ENCODE measurements around the gene SCNN1G.

SCNN1G gene

DNA sequence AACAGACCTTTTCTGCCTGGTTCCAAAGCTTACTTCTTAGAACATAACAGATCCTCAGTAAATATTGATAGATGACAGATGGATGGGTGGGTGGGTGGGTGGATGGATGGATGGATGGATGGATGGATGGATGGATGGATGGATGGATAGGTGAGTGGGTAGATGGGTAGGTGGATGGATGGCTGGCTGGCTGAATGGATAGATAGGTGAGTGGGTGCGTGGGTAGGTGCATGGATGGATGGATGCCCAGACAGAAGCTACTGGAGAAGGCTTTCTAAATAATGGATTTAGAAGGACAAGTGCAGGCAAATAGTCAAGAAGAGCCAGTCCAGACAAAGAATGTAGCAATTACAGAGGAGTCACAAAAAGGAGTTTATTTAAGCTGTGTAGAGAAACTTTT lies 19.6 kb downstream of the SCNN1G start:
- DNase-seq (ENCODE audit: low spot score) = no peak

DNA sequence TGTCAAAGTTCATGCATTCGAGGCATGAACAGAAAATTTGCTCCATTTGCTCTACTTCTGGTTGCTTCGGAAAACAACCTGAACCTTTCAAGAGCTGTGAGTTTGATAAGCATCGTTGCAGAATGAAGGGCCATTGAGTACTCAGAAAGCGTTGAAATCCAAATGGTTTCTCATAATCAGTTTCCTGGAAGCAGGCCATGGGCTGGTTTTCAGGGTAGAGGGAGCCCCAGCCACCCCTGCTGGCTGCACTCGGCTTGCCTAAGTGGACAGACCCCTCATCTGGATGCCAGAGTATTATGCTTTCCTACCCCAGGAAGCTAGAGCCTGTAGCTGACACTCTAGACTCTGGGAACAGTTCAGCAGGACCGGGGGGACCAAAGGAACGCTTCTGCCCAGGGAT lies 24.4 kb downstream of the SCNN1G start:
- DNase-seq (ENCODE audit: low spot score) = no peak

DNA sequence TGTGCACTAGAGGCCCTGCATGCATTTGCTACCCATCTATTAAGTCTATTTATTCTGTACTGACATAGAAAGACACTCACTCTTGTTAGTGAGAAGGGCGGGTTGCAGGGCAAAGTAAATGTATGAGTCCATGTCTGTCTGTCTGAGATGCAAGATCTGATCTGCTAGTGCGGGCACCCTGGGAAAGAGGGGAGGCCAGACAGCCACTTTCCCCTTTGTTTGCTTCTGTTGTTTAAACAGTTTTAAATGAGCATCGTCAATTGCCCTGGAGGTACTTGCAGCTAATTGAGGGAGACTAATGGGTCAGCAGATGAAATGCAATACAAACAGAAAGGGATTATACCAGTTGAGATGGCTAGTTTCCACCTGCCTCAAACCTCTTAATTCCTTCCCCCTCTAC lies 24.9 kb downstream of the SCNN1G start:
- no peak for DNase-seq (ENCODE audit: low spot score)

DNA sequence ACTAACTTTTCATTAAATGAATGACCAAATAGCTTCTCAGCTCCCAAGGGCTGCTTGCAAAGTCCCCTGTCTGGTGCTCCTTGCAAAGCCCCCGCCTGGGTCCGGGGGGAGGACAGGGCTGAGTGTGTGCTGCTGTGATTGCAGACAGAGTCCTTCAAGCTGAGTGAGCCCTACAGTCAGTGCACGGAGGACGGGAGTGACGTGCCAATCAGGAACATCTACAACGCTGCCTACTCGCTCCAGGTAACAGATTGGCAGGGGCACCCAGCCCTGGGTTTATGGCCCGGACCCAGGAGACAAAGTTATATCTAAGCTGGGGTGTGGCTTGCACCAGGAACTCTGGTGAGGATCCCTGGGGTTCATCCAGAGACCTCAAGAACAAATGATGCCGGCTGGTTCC lies 27.1 kb downstream of the SCNN1G start:
- no peak for DNase-seq (ENCODE audit: low spot score)

DNA sequence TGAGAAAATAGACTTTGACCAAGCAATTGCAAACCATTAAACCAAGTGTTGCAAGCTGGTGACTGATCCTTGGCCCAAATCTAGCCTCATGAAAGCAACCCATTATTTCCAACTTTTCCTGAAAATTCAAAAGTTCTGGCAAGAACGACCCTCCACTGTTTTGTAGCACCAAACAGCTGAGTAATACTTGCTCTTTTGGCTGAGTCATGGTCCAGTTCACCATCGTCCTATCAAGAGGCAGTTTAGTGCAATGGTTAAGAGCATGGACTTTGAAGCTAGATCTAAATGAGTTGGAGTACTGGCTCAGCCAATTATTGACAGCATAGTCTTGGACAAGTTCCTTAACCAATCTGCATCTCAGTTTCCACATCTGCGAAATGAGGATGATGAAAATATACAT lies 31.3 kb downstream of the SCNN1G start:
- no peak for DNase-seq (ENCODE audit: low spot score)

DNA sequence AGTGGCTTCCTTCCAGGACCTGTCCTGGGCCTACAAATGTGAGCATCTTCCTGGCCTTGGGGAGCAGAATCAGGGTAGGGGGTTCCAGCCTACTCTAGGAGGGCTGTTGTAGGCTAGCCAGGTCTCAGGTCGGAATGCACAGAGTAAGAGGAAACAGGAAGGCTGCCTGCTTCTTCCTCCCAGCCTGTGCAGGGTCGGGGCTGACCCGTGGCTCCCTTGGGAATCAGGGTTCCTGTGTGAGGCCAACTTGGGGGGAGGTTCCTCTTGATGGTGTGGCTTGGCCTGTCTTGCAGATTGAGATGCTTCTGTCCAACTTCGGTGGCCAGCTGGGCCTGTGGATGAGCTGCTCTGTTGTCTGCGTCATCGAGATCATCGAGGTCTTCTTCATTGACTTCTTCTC lies 32.3 kb downstream of the SCNN1G start:
- DNase-seq (ENCODE audit: low spot score) = peak; percentile 42

DNA sequence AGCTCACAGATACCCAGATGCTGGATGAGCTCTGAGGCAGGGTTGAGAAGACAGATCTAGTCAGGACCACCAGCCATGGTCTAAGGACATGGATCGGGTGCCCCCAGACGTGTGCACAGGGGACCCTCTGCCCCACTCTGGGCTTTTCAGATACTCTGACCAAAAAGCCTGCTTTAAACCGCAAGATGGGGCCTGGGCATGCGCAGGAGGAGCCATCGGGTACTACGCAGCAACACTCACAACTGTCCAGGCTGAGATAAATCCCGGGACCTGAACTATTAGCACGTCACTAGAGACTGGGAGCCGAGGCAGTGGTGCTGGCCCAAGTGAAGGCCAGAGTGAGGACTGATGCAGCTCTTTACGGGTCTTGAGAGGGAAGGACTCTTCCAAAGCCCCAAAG lies 32.9 kb downstream of the SCNN1G start:
- no peak for DNase-seq (ENCODE audit: low spot score)

DNA sequence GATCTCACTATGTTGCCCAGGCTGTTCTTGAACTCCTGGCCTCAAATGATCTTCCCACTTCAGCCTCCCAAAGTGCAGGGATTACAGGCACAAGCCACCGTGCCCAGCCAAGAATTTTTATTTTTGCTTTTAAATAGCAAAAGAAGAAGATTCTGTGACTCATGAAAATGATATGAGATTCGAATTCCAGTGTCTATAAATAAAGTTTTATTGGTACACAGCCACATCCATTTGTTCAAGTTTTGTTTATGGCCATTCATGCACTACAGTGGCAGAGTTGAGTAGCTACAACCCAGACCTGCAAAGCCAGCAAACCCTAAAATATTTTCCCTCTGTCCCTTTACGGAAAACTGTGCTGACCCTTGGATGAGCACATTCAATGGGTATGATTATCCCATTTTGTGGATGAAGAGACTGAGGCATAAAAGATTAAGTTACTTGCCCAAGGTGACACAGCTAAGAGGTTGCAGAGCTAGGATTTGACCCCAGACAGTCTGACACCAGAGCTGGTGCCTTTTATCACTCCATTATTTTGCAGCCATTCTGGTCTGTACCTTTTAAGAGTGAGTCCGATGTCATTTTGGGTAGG lies 34.2 kb downstream of the SCNN1G start:
- no peak for DNase-seq (ENCODE audit: low spot score)

DNA sequence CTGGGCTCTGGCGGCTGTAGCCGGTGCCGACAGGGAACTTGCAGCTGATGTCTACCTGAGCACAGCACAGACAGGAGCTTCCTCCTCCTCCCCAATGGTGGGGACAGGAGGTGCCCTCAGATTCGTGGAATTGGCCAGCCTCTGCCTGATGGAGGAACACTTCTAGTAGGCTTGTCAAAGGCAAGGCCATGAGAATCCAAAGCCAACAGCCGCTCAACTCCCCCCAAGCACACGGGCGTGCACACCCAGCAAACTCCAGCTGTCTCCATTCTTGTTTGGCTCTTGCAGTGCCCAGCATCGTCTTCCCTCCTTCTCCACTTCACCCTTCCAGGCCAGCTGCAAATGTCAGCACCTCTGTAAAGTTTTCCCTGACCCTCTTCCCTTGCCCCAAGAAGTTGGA lies 35.1 kb downstream of the SCNN1G start:
- no peak for DNase-seq (ENCODE audit: low spot score)

DNA sequence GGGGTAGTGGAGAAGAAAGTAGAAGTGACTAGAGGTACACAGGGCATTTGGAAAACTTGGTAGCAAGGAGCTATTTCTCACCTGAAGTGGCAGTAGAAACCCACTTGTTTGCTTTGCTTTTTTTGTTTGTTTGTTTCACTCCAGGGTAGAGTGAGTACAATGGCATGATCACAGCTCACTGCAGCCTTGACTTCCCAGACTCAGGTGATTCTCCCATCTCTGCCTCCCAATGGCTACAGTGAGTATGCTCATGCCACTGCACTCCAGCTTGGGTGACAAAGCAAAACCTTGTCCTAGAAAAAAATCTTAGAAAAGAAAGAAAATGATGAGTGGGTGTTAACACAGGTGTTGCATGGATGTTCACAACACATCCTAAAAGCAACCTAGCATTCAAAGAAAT lies 40.4 kb downstream of the SCNN1G start:
- no peak for DNase-seq (ENCODE audit: low spot score)

DNA sequence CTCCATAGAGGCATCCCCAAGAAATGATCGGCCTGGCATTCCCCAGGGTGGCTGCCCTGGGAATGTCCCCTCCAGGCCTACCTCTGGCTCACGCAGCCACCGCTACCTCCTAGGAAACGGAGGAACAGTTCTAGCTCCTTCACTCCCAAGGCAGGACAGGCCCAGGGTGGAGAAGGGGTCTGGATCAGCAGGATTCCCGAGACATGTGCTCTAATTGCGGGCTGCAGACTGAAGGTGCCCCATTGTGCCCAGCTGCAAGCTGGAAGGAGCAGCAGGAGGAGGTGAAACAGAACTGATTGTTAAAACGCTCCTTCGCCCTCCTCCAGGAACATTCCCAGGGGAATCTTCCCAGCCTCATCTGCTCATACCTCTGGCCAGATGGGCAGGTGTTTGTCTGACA lies 40.8 kb downstream of the SCNN1G start:
- no peak for DNase-seq (ENCODE audit: low spot score)

DNA sequence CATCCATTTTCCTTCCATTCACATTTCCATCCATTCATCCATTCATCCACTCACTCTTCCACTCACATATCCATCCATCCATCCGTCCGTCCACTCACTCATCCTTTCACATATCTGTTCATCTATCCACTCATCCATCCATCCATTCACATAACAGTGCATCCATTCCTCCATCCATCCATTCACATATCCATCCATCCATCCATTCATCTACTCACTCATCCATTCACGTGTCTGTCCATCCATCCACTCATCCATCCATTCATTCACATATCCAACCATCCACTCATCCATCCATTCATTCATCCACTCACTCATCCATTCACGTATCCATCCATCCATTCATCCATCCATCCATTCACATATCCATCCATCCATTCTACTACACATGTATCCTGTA lies 42.6 kb downstream of the SCNN1G start:
- DNase-seq (ENCODE audit: low spot score) = no peak

DNA sequence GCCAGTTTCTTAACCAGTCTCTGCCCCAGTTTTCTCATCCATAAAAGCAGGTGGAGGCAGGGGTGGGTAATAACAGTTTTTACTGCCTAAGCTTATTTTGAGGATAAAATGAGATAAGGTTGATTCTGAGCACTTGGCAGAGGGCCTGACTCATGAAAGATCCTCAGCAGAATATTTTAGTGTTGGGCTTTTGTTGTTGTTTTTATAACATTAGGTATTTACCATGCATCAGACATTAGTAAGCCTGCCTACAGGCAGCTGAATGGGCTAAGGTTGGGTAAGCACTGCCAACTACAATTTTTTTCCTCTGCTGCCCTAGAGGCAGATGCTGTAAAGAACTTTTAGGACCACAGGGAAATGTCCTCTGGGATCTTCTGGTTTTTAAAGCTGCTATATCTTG lies 43.1 kb downstream of the SCNN1G start:
- no peak for DNase-seq (ENCODE audit: low spot score)

DNA sequence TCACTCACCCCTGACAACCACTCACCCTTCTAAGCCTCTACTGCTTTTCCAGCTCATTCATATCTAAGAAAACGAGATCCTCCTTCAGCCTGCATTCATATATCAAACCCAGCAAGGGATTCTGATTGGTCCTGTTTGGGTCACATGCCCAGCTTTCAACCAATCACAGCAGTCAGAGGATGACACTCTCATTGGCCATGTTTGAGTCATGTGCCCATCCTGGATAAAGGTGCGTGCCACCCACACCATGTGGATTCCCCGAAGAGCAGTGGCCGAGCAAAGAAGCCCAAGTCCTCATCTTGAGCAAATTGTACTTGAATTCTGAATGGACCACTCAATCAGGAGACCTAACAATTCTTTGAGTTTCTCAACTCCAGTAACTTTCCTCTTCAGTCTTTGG lies 45.0 kb downstream of the SCNN1G start:
- DNase-seq (ENCODE audit: low spot score) = no peak

DNA sequence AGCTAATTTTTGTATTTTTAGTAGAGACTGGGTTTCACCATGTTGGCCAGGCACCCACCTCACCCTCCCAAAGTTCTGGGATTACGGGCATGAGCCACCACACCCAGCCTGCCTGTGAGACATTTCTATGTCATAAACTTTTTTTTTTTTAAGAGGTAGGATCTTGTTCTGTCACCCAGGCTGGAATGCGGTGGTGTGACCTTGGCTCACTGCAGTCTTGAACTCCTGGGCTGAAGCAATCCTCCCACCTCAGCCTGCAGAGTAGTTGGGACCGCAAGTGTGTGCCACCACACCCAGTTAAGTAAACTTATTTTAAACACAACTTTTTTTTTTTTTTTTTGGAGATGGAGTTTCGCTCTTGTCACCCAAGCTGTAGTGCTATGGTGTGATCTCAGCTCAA lies 47.2 kb downstream of the SCNN1G start:
- no peak for DNase-seq (ENCODE audit: low spot score)

DNA sequence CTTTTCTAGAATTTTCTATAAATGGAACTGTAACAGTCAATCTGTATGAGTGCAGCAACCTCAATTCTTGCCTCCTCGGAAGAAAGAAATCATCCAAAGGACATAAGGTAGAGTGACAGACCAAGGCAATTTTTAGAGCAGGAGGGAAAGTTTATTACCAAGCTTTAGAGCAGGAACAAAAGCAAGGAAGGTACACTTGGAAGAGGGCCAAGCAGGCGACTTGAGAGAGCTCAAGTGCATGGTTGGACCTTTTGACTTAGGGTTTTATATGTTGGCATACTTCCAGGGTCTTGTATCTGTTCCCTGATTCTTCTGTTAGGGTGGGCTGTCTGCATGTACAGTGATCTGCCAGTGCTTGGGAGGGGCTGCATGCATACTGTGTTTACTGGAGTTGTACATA lies 50.3 kb downstream of the SCNN1G start:
- no peak for DNase-seq (ENCODE audit: low spot score)

DNA sequence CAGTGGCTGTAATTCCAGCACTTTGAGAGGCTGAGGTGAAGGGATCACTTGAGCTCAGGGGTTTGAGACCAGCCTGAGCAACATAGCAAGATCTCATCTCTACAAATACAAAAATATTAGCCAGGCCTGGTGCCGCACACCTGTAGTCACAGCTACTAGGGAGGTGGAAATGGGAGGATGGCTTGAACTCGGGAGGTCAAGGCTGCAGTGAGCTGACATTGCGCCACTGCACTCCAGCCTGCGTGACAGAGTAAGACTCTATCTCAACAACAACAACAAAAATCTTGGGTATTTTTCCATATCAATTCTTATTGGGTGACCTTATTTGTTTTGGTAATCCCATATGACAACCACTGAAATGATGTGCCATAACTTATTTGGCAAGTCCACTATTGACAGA lies 52.6 kb downstream of the SCNN1G start:
- no peak for DNase-seq (ENCODE audit: low spot score)

DNA sequence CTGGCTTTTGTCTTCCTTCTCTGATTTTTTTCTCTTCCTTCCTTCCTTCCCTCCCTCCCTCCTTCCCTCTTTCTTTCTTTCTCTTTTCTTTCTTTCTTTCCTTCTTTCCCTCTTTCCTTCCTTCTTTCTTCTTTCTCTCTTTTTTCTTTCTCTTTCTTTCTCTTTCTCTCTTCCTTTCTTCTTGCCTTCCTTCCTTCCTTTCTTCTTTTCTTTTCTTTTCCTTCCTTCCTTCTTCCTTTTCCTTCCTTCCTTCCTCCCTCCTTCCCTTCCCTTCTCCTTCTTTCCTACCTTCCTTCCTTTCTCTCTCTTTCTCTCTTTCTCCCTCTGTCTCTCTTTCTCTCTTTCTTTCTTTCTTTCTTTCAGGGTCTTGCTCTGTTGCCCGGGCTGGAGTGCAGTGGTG lies 54.4 kb downstream of the SCNN1G start:
- no peak for DNase-seq (ENCODE audit: low spot score)

DNA sequence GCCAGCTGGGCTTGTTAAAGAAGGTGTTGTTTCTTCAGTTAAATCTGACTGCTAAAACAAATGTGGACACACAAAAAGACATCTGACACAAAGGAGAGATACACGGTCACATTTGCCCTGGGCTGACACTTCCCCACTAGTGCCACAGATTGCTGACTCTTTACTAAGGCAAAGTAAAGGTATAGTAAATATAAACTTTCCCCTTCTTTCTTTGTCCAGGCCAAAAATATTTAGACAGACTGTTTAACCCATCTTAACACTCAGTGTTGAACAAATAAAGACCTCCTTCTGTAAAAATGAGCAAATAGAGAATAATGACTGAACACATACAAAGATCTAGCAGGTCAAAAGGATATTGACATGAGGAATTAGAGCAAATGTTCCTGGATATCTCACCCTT lies 58.4 kb downstream of the SCNN1G start:
- DNase-seq (ENCODE audit: low spot score) = no peak

DNA sequence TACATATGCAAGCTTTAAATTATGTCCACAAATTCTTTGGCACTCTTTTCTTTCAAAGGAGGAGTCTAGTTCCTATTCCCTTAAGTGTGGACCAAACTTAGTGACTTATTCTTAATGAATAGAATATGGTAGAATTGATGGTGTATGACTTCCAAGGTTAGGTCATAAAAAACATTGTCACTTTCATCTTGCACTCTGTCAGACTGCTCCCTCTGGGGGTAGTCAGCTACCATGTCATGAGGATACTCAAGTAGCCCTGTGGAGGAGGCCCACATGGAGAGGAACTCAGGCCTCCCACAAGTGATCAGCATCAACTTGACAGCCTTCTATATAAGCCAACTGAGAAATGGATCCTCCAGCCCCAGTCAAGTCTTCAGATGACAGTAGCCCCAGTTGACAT lies 61.6 kb downstream of the SCNN1G start:
- no peak for DNase-seq (ENCODE audit: low spot score)

DNA sequence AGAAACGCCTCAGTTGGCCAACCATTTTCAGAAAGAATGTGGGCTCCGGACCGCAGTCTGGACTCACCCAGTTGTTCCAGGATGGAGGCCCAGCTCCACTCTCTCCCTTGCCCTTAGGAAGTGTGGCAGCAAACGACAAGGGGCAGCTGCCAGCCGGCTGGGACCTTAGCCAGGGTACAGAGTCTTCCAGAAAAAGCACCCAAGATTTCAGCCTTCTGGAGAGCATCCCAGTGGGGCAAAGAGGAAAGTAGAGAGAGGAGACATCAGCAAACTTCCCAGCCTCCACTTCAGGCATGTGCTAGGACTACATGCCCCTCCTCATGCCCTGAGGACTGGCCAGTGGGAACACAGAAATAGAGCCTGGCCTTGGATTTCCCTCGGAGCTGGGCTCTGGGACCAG lies 62.7 kb downstream of the SCNN1G start:
- no peak for DNase-seq (ENCODE audit: low spot score)

DNA sequence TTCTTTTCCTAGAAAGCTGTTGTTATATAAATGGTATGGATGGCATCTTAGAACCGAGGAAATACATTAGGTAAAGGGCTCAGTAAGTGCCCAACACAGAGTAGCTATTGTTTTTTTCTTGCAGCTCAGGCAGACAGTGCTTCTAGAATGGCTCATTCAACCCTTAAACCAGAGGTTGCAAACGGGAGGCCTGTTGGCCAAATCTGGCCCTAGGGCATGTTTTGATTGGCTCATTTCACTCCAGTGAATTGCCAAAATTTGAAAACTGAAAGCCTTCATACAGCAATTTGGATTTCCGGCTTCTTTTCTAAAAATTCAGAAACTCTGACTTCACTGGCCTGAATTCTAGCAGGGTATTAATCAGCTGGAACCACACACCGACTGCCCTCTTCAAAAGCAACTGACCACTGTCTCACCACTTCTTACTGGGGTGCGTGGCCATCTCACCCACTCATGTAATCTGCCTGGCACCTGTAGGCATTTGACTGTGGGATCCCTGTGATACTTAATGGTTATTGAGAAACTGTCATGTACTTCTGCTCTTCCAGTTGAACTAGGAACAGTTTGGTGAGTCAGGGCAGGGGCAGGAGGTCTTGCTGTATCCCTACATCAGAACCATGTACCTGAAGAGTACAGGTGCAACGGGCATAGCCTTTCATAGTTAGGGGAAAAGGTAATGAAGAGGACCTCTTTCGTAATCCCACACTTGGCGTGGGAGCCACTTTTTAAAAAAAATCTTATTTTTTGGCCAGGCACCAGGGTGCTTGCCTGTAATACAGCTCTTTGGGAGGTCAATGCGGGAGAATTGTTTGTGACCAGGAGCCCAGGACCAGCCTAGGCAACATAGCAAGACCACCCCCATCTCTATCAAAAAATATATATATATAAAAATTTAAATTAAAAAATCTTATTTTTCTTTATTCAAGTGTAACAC lies 66.0 kb downstream of the SCNN1G start:
- no peak for DNase-seq (ENCODE audit: low spot score)

DNA sequence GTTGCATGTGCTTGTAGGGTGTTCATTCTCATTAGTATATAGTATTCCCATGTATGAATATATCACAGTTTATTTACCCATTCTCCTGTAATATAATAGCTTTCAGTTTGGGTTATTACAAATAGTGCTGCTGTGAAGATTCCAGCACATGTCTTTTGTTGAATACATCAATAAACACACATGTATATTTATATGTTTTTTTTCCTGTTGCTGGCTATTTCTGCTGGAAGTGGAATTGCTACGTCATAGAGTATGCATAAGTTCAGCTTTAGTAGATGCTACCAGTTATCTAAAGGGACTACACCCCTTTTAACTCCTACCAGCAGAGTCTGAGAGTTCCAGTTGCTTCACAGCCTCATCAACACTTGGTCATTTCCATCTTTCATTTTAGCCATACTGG lies 67.3 kb downstream of the SCNN1G start:
- no peak for DNase-seq (ENCODE audit: low spot score)

DNA sequence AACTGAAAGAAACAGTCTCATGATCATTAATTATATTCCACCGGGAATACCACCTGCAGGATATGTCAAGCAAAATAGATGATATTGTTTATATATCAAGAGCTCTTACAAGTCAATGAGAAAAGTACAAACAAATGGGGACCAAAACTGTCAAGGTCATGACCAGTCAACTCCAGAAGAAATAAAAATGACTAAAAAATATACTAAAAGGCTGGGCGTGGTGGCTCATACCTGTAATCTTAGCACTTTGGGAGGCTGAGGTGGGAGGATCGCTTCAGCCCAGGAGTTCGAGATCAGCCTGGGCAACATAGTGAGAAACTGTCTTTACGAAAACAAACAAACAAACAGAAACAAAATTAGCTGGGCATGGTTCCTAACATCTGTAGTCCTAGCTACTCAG lies 69.8 kb downstream of the SCNN1G start:
- no peak for DNase-seq (ENCODE audit: low spot score)

All from germinal center (tissue), 1 donor.